ENCODE data around the gene IGFBP2. TPM values are rescaled to one million over a fixed set of nuclear protein-coding genes. Genes with fewer than 3 reads are reported as not detected.

IGFBP2 gene
- total and polyA plus RNA-seq, 2 of the 13 experiments (the other 11 are each of a cell fraction or from before 2014, with no cell fraction given), result 2.0 to 5.8 TPM

DNA sequence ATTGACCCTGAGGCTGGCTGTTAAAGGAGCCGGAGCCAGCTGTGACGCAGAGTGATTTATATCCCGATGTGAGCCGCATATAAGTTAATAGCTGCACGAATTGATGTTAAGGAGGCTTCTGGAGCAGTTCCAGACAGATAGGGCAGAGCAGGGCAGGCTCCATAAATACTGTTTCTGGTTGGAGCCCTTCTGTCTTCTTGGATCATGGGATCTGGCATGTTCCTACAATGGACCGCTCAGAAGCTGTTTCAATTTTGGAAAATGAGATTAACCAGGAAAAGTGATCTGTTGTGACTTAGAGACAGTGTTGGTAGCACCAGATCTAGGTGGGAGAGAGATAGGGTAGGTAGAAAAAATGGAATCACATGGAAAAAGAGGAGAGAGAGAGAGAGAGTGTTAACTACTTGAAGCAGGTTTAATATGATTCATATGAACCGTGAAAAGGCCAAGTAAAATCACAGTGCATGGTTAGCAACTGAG lies 66.9 kb downstream of the IGFBP2 start (continued):
- TF ChIP-seq, protein P1, sequence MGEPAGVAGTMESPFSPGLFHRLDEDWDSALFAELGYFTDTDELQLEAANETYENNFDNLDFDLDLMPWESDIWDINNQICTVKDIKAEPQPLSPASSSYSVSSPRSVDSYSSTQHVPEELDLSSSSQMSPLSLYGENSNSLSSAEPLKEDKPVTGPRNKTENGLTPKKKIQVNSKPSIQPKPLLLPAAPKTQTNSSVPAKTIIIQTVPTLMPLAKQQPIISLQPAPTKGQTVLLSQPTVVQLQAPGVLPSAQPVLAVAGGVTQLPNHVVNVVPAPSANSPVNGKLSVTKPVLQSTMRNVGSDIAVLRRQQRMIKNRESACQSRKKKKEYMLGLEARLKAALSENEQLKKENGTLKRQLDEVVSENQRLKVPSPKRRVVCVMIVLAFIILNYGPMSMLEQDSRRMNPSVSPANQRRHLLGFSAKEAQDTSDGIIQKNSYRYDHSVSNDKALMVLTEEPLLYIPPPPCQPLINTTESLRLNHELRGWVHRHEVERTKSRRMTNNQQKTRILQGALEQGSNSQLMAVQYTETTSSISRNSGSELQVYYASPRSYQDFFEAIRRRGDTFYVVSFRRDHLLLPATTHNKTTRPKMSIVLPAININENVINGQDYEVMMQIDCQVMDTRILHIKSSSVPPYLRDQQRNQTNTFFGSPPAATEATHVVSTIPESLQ (CRISPR knock-in tag; conservative IDR thresholded peaks at IDR 0.05), result no peak
- TF ChIP-seq, protein P2, sequence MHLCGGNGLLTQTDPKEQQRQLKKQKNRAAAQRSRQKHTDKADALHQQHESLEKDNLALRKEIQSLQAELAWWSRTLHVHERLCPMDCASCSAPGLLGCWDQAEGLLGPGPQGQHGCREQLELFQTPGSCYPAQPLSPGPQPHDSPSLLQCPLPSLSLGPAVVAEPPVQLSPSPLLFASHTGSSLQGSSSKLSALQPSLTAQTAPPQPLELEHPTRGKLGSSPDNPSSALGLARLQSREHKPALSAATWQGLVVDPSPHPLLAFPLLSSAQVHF (CRISPR knock-in tag; IDR thresholded peaks at IDR 0.05), result no peak
- TF ChIP-seq SIN3B (IDR thresholded peaks at IDR 0.05; ENCODE audit: low read length) (no peak), MXI1 (IDR thresholded peaks at IDR 0.05; ENCODE audit: borderline replicate concordance, low read depth, low read length) (no peak), ZNF225 (CRISPR knock-in tag; IDR thresholded peaks at IDR 0.05) (no peak)
- TF ChIP-seq, protein P3, sequence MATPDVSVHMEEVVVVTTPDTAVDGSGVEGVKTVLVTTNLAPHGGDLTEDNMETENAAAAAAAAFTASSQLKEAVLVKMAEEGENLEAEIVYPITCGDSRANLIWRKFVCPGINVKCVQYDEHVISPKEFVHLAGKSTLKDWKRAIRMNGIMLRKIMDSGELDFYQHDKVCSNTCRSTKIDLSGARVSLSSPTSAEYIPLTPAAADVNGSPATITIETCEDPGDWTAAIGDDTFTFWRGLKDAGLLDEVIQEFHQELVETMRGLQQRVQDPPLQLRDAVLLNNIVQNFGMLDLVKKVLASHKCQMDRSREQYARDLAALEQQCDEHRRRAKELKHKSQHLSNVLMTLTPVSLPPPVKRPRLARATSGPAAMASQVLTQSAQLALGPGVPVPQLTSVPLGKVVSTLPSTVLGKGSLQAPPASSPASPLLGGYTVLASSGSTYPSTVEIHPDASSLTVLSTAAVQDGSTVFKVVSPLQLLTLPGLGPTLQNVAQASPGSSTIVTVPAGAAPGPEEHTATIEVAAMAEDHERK (CRISPR knock-in tag; IDR thresholded peaks at IDR 0.05; ENCODE audit: low read depth), result no peak

DNA sequence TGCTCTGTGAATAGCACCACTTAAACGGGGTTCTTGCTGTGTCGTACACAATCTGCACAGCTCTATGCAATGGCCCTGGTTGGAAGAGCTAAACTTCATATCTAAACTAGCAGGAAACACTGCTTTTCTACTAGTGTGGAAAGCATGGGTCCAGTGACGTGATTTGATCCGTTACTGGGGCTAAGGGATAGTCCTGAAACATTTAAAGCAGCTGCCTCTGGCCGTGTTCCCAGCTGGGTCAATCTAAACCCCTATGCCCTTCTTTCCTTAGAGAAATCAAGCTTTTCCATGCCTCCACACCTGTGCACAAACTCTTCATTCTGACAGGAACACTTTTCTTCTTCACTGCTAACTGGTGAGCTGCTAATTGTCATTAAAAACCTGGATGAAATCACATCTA lies 67.6 kb downstream of the IGFBP2 start:
- WGBS (ENCODE audit: low lambda C conversion rate), result 11% methylated on average over 5 of the region's 5 CpGs

More for the DNA sequence above, 67.6 kb downstream of the IGFBP2 start:
- no peak overlapping the region for H3K9ac ChIP-seq (ENCODE audit: insufficient read depth, low read depth, low read length)
- no peaks in the 10 kb centered on the region for H4K20me1 ChIP-seq (ENCODE audit: insufficient read depth, low read length)
- FAIRE-seq, result no peak
- no peaks in the 10 kb centered on the region for H3K36me3 ChIP-seq (replicated peaks in 1 of 2; ENCODE audit: control insufficient read depth in 1 of 2, insufficient read depth in 2 of 2, low read length in 2 of 2)
- ChIA-PET CTCF (ENCODE audit: low intra/inter-chr PET ratio, low total read pairs) (no interaction called here), POLR2A (no interaction called here)
- no peak overlapping the region for H3K4me2 ChIP-seq (ENCODE audit: low read depth, low read length)
- TF ChIP-seq ZNF143 (CRISPR knock-in tag; IDR thresholded peaks at IDR 0.05), result no peak
- no peak for TF ChIP-seq RAD51 (IDR thresholded peaks at IDR 0.05; ENCODE audit: borderline replicate concordance)
- TF ChIP-seq ZNF44 (CRISPR knock-in tag; IDR thresholded peaks at IDR 0.05), result no peak
- TF ChIP-seq HMG20B (CRISPR knock-in tag; conservative IDR thresholded peaks at IDR 0.05), result no peak
- H3K4me1 ChIP-seq (ENCODE audit: insufficient read depth, low read length), result no peaks in the 10 kb centered on the region
- in situ Hi-C loops (cut with HindIII; ENCODE audit: extremely low pct_ligation_motif_present, low pct_unique_long_range_greater_than_20kb) (no loop called here), intact Hi-C loops (cut with micrococcal nuclease; ENCODE audit: unreplicated experiment) (no loop called here)
- DNase-seq (ENCODE audit: low spot score), result no peak
- H2AFZ ChIP-seq (ENCODE audit: low read length), result no peak overlapping the region
- no peak overlapping the region for H3K4me3 ChIP-seq (replicated peaks in 1 of 3; ENCODE audit: insufficient read depth in 1 of 3, low read depth in 2 of 3, low read length in 3 of 3)
- ATAC-seq, result no peak
- H3K27ac ChIP-seq (ENCODE audit: extremely low read length, insufficient read depth, low read length), result no peak overlapping the region
- no peaks in the 10 kb centered on the region for H3K79me2 ChIP-seq (ENCODE audit: insufficient read depth, low read length)
- BruUV-seq (replicated peaks), result no TSS peak
- H3K27me3 ChIP-seq (ENCODE audit: control insufficient read depth in 1 of 2, insufficient read depth in 2 of 2, low read length in 2 of 2), result peaks cover 0 to 41% of the 10 kb centered on the region in 2 experiments; a peak in 3 of 5 replicates
- no peaks in the 10 kb centered on the region for H3K9me3 ChIP-seq (ENCODE audit: low read length)
